NOMO-1 treated with dmso at 0.1 percent for 144 hours (cell line): ENCODE data around the gene CEP63.

Experiments used
- DNase-seq: peaks from one replicate; lab custom pipeline; 2025; ENCODE audit not compliant: unreplicated experiment; lab: John Stamatoyannopoulos, UW

Gene CEP63

GRCh38 chr3:134606033-134607025 is 120.5 kb downstream of the CEP63 start:
- DNase-seq = peak; percentile 61

DNA sequence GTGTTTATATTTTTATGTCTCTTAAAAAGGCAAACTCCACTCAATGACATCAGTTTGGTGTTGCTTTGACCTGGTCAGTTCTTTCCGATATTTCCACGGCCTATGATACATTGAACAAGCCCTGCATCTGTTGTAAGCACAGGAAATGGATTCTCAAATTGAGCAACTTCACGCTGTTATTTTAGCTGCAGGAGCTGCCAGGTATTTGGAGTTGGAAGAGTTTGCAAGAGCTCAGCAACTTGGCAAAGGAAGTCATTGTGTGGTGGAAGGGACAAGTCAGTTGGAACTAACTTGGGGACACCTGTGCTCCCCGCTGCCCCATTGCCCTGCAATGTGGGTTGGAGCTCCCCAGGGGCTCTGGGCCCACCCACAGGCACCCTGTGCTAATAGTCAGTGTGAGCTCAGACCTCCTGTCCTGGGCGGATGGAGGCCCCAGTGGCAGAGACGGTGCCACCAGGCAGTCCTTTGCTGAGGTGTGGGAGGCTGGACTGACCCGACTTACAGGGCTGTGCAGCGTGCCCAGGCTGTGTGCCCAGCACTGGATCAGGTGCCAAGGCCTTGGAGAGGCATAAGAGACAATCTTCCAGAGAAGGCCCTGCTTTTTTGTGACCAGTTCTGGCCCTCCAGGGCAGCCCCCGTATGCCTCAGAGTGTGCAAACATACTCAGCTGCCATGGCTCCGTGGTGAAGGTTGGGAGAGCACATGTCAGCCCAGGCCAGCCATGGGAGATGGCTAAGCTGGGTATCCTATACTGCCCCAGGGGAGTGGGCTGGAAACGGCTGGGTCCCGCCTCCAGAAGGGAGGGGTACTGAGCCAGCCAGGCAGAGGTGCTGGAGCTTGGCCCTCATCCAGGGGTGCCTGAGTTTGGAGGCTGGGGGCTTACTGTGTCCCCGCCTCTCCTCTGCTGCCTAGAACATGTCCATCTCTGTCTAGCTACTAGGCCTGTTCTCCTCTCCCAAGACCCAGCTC is 121.5 kb downstream of the CEP63 start:
- DNase-seq = peak; percentile 50

DNA sequence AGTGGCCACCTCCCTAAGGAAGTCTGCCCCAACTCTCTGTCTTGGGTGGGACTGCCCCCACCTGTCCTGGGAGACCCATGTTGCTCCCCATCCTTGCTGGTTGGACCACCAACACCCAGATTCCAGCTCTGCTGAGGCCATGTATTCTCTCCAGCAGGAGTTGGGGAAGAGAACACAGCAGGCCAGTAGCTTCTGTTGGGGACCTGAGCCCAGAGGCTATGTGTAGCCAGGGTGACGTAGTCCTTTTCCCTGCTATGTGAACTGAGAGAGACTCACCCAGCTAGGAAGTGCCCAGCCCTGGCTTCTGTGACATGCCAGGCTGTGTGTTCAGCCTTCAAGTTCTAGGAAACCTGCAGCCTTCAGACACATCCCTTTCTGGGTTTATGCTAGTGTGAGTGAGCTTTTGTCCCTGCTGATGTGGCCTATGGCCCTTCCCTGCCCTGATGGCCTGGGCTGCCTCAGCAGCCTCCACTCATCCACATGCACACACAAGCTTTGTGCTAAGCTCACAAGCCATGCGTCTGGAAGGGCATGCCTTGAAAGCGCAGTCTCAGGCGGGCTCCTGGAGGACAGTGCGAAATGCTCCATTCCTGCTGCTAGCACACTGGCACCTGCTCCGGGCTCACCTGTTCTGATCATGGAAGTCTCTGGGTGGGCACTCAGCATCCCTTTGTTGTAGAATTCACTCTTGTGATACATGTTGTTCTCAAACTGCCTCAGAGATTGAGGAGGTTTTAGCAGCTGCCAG is 122.3 kb downstream of the CEP63 start:
- no peak for DNase-seq

GRCh38 chr3:134608771-134609435 is 123.0 kb downstream of the CEP63 start:
- DNase-seq = no peak

- DNase-seq = no peak
These were observed 124.1 kb downstream of the CEP63 start for GRCh38 chr3:134609821-134610431.

DNA sequence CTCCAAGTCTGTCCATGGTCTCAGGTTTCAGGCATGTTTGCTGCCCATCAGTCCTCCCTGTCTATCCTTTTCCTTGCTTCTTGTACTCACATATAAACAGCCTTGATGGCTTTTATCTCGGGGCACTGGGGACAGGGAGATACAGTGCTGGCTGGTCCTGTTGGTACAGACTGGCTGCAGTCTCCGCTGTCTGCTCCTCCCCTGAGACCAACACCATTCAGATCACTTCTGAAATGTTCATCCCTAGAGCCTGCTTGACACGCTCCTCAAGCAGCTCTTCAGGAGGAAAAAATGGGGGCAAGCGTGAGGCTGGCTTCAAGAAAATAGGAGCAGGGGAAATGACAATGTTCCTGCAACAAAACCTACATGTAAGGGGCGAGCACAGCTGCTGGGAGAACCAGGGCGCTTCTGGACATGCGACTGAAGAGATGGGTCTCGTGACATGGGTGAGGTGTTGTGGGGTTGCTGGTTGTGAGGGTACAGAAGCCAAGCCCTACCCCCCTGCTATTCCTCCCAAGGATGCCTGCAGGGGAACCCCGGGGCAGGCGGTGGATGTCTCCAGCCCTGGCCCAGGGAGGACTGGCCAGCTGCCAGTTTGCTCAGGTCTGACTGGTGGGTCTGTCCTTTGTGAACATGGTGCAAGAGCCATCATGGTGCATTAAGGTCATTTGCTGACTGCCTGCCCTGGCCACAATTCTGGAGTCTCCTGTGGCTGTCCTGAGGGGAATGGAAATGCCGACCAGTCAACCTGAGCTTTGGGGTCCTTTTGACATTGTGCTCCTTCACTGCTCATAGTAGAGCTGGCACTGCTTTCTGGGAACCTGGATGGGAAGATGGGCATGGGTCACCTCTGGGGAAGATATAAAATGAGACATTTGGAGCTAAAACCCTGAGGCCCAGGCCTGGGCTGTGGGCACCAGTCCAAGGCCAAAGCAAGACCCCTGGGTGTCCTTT is 124.9 kb downstream of the CEP63 start:
- no peak for DNase-seq

DNA sequence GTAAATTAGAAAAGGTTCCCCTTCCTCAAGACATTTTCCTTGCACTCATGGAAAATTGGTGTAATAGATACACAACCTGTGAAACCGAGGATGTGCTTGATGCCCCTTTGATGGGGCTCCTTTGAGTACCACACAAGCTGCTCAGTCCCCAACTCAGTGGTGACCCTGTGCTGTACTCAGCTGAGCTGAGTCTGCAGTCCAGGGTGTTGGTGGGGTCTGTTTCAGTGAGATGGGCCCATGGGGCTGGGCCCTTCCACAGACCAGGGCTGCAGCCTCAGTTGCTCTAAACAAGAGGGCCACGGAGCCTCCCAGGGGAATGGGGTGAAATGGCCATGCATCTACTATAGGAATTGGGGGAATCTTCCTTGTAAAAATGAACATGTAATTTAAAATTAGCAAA is 125.7 kb downstream of the CEP63 start:
- no peak for DNase-seq

GRCh38 chr3:134613006-134613520 is 127.2 kb downstream of the CEP63 start:
- DNase-seq = no peak

GRCh38 chr3:134614955-134615354 is 129.1 kb downstream of the CEP63 start:
- no peak for DNase-seq

DNA sequence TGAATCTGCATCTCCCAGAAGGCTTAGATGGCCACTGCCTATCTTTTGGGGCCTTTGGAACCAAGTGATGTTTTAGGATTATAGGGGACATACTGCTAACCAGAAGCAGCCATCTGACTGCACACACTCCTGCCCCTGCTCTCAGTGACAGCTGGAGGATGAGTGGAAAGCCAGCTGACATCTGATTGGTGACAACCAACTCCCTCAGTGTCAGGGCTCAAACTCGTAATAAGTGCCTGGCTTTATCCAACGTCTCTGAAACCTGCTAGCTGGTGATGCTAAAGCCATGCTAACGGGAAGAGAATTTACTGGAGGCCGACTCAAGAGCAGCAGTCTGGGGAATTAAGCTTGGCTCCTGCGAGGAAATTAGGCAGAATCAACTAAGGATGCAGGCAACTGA is 129.9 kb downstream of the CEP63 start:
- DNase-seq = no peak

DNA sequence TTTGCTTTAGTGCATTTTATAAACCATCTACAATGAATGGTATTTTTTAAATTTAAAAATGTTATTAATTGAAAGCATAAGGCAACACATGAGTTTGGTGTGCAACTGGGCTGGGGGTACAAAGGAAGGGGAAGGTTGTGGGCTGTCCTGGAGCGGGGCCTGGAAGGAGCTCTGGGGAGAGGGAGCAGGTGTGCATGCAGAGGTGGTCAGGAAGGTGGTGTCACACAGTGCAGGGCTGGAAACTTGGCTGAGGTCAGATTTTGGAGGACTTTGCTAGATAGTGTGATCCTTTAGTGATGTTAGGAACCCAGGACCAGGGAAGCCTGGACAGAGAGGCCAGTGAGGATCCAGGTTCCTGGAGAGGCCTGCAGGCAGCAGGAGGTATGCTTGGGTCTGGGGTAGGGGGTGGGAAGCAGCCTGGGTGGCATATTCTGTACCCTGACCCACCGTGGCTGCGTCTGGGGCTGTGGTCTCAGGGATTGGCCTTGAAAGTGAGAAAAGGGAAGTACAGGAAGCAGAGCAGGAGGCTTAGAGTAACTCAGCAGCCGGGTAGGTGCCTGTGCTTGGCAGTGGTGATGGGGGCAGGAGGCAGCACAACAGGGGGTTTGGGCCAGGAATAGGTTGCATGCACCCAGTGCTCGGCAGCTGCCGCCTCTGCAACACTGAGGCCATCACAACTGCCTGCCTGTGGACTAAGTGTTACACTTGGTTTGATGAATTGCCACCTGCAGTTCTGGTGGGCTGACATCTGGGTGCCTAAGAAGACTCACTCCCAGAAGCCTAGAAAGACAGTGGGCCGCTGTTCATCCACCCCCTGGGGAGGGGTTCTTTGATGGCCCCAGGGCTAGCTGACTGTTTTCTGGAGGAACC is 132.0 kb downstream of the CEP63 start:
- no peak for DNase-seq

- no peak for DNase-seq
These were observed 132.8 kb downstream of the CEP63 start for GRCh38 chr3:134618478-134619300.

- no peak for DNase-seq
These were observed 133.4 kb downstream of the CEP63 start for GRCh38 chr3:134619301-134619615.

DNA sequence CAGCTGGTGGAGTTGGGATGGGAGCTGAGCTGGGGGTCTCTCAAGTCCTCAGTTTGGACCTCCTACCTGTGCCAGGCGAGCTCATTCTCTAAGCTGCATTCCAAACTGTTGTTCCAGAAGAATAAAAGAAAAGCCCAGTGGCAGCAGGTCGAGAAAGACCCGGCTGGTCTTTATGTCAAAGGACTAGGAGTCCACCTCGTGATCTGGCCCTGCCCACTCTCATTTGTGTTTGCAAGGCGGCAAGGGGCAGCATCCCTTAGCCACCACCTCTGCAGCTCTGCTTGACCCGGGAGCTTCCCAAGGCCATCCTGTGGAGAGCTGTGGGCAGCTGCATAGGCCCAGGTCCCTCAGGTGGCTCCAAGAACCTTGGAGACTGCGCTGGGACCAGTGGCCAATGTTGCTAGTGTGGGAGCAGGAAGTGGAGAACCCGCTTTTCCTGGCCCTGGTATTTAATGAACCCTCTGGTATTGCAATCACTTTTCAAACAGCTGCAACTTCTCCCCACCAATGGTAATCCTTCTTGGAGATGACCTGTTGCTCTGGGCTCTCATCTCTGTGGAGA is 134.1 kb downstream of the CEP63 start:
- DNase-seq = no peak

DNA sequence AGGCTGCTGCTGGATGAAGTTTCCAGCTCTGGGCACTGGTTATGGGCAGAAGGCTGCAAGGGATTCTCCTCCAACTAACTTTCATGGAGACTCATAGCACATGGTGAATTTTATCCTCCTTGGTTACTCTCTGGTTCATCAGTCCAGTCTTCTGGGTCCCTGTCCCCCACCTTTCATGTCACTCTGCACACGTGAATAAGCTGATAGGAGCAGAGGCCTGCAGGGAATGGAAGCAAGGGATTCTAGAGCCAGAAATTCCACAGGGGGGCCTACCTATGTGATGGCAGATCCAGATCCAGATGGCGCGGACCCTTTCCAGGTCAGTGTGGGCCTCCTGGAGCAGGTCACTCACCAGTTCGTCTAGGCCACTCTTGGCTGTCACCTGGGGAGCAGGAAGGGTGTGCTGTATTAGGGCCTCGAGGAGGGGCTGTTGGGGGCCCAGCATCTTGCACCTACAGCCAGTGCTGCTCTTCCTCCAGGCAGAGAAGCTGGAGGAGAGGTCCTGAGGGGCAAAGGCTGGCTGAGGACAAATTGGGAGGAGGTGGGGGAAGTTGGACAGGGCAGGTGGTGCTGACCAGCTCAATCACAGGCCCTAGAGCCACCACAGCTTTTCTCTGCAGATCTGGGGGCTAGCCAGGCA is 134.7 kb downstream of the CEP63 start:
- DNase-seq = no peak

GRCh38 chr3:134621854-134622253 is 136.0 kb downstream of the CEP63 start:
- DNase-seq = no peak
